H1 (cell line): Measurements from ENCODE around the gene SRMS. TPM values are rescaled to one million over a fixed set of nuclear protein-coding genes. Genes with fewer than 3 reads are reported as not detected.

Experiments used
- CTCF ChIA-PET: fragments of 300-600 bp; sonication (Branson Sonifier 250); formaldehyde crosslinking; loops from one replicate; lab custom pipeline; 2021; ENCODE audit not compliant: partially characterized antibody; lab: Charles Lee
- POLR2A ChIA-PET: fragments of 300-600 bp; sonication (Branson Sonifier 250); formaldehyde crosslinking; loops from one replicate; lab custom pipeline; 2021; ENCODE audit warnings: inconsistent platforms; ENCODE audit not compliant: partially characterized antibody; lab: Charles Lee
- DNase-seq, 2 experiments: peaks; one replicate each; pipeline versions ENCODE4 v3.0.0 to v3.0.0-alpha.2; 2010 to 2022; ENCODE audit warnings: low spot score in 2 of 2, low read depth in 1 of 2, mixed read lengths in 1 of 2
- FAIRE-seq: peaks from 2 replicates; lab custom pipeline; 2011; peaks lifted over from hg19 to GRCh38; lab: Jason Lieb, UNC
- H2AFZ ChIP-seq: 2 replicates; pipeline ENCODE4 v1.8.1; 2012; ENCODE audit warnings: low read length, inconsistent platforms
- H2AK5ac ChIP-seq: 2 replicates; pipeline ENCODE4 v1.6.1; 2013; ENCODE audit warnings: low read depth, low read length
- H2BK120ac ChIP-seq: replicated peaks from 2 replicates; pipeline ENCODE3; 2013; ENCODE audit warnings: low read depth, low read length, inconsistent platforms
- H2BK12ac ChIP-seq: 2 replicates; pipeline ENCODE4 v1.6.1; 2013; ENCODE audit warnings: low read depth, low read length
- H2BK15ac ChIP-seq: 2 replicates; pipeline ENCODE4 v1.6.1; 2013; ENCODE audit warnings: low read length
- H2BK20ac ChIP-seq: 2 replicates; pipeline ENCODE4 v1.6.1; 2013; ENCODE audit warnings: low read length
- H2BK5ac ChIP-seq: 2 replicates; pipeline ENCODE4 v1.6.1; 2013; ENCODE audit warnings: low read depth, low read length
- H3K14ac ChIP-seq: 2 replicates; pipeline ENCODE4 v1.6.1; 2013; ENCODE audit warnings: inconsistent platforms; ENCODE audit not compliant: insufficient read length
- H3K18ac ChIP-seq: 2 replicates; pipeline ENCODE4 v1.6.1; 2013; ENCODE audit warnings: low read length; ENCODE audit errors: extremely low read depth
- H3K23ac ChIP-seq: 2 replicates; pipeline ENCODE4 v1.6.1; 2013; ENCODE audit warnings: inconsistent platforms; ENCODE audit not compliant: insufficient read length
- H3K23me2 ChIP-seq: 2 replicates; pipeline ENCODE4 v1.6.1; 2013; ENCODE audit warnings: low read depth, low read length
- H3K27ac ChIP-seq: 2 replicates; pipeline ENCODE4 v1.6.1; 2011; ENCODE audit warnings: low read depth, low read length, inconsistent platforms
- H3K27me3 ChIP-seq, 4 experiments: replicated peaks in 1 of 4; 1 replicate in 1 of 4; 2 replicates in 3 of 4; pipeline versions ENCODE4 v1.6.1 to v1.8.1; 2011 to 2013; ENCODE audit warnings: low read length in 3 of 4, mild to moderate bottlenecking in 3 of 4, inconsistent platforms in 2 of 4, mixed read lengths in 2 of 4, moderate library complexity in 1 of 4; ENCODE audit not compliant: control insufficient read depth in 3 of 4, insufficient read depth in 3 of 4; ENCODE audit errors: extremely low read depth in 1 of 4
- H3K36me3 ChIP-seq, 4 experiments: 2 replicates each; pipeline versions ENCODE4 v1.6.1 to v1.8.1; 2011 to 2013; ENCODE audit warnings: mild to moderate bottlenecking in 4 of 4, low read length in 3 of 4, moderate library complexity in 2 of 4, control low read depth in 1 of 4, inconsistent platforms in 1 of 4; ENCODE audit not compliant: insufficient read depth in 4 of 4, control insufficient read depth in 2 of 4
- H3K4ac ChIP-seq: replicated peaks from 2 replicates; pipeline ENCODE3; 2013; ENCODE audit warnings: low read length, low read depth, mixed read lengths, inconsistent platforms; ENCODE audit not compliant: insufficient read length
- H3K4me1 ChIP-seq, 4 experiments: replicated peaks in 1 of 4; 1 replicate in 1 of 4; 2 replicates in 3 of 4; pipeline versions ENCODE4 v1.6.1 to v1.8.1; 2011 to 2013; ENCODE audit warnings: low read length in 3 of 4, inconsistent platforms in 2 of 4, mixed read lengths in 1 of 4; ENCODE audit not compliant: insufficient read depth in 4 of 4, control insufficient read depth in 3 of 4
- H3K4me2 ChIP-seq, 2 experiments: 2 replicates each; pipeline versions ENCODE4 v1.6.1 to v1.8.1; 2011 to 2013; ENCODE audit warnings: low read depth in 2 of 2, low read length in 2 of 2, control low read depth in 1 of 2, inconsistent platforms in 1 of 2, mild to moderate bottlenecking in 1 of 2; ENCODE audit not compliant: insufficient read depth in 1 of 2
- H3K4me3 ChIP-seq, 4 experiments: fragments of 200-600, 300-600 bp in 1 of 4; sonication (generic), shearing (Covaris generic), sonication (Bioruptor Twin) in 1 of 4; 2 replicates each; pipeline versions ENCODE4 v1.5.1 to v1.8.1; 2011 to 2016; ENCODE audit warnings: low read length in 4 of 4, low read depth in 3 of 4, control low read depth in 2 of 4, inconsistent platforms in 2 of 4, mild to moderate bottlenecking in 2 of 4, mixed read lengths in 1 of 4, moderate library complexity in 1 of 4; ENCODE audit not compliant: insufficient read depth in 2 of 4; ENCODE audit errors: extremely low read depth in 1 of 4
- H3K56ac ChIP-seq: replicated peaks from 2 replicates; pipeline ENCODE3; 2013; ENCODE audit warnings: low read depth, mild to moderate bottlenecking, mixed read lengths, low read length, inconsistent platforms; ENCODE audit not compliant: insufficient read length
- H3K79me1 ChIP-seq: 2 replicates; pipeline ENCODE4 v1.6.1; 2013; ENCODE audit warnings: low read depth, low read length, control low read depth
- H3K79me2 ChIP-seq, 2 experiments: 2 replicates each; pipeline versions ENCODE4 v1.6.1 to v1.8.1; 2012 to 2013; ENCODE audit warnings: low read length in 2 of 2, mild to moderate bottlenecking in 2 of 2, inconsistent platforms in 1 of 2; ENCODE audit not compliant: insufficient read depth in 2 of 2, control insufficient read depth in 1 of 2
- H3K9ac ChIP-seq, 4 experiments: replicated peaks in 1 of 4; 1 replicate in 1 of 4; 2 replicates in 3 of 4; pipeline versions ENCODE4 v1.6.1 to v1.8.1; 2011 to 2013; ENCODE audit warnings: low read depth in 3 of 4, low read length in 3 of 4, control low read depth in 2 of 4, mild to moderate bottlenecking in 2 of 4, moderate library complexity in 2 of 4, inconsistent platforms in 1 of 4; ENCODE audit errors: extremely low read depth in 1 of 4
- H3K9me3 ChIP-seq, 2 experiments: 2 replicates each; pipeline versions ENCODE4 v1.6.1 to v1.8.1; 2012 to 2013; ENCODE audit warnings: mild to moderate bottlenecking in 2 of 2, moderate library complexity in 2 of 2, control low read depth in 1 of 2, inconsistent platforms in 1 of 2, low read depth in 1 of 2, low read length in 1 of 2, mixed read lengths in 1 of 2; ENCODE audit not compliant: insufficient read depth in 2 of 2
- H4K20me1 ChIP-seq, 2 experiments: replicated peaks in 1 of 2; 2 replicates each; pipeline versions ENCODE3 to v1.8.1; 2011 to 2013; ENCODE audit warnings: inconsistent platforms in 2 of 2, low read length in 2 of 2, mild to moderate bottlenecking in 1 of 2; ENCODE audit not compliant: insufficient read depth in 2 of 2, control insufficient read depth in 1 of 2
- H4K5ac ChIP-seq: 2 replicates; pipeline ENCODE4 v1.6.1; 2013; ENCODE audit warnings: low read length, low read depth, mixed read lengths, inconsistent platforms; ENCODE audit not compliant: insufficient read length
- H4K8ac ChIP-seq: 2 replicates; pipeline ENCODE4 v1.8.0; 2013; ENCODE audit warnings: mild to moderate bottlenecking, moderate library complexity, low read length, inconsistent platforms; ENCODE audit not compliant: insufficient read depth; ENCODE audit errors: extremely low read depth
- H4K91ac ChIP-seq: replicated peaks from 2 replicates; pipeline ENCODE3; 2013; ENCODE audit warnings: low read length, mixed read lengths, inconsistent platforms; ENCODE audit not compliant: insufficient read length
- BRCA1 ChIP-seq: IDR thresholded peaks from 2 replicates; pipeline ENCODE4 v1.6.1; 2012; ENCODE audit warnings: low read depth, low read length, improper control_type of control experiment
- CTCF ChIP-seq, 3 experiments: IDR thresholded peaks; 1 replicate in 2 of 3; 2 replicates in 1 of 3; pipeline versions ENCODE4 v1.5.1 to v1.6.1; 2011; ENCODE audit warnings: low read length in 3 of 3, mild to moderate bottlenecking in 3 of 3, inconsistent platforms in 2 of 3, low read depth in 1 of 3, moderate library complexity in 1 of 3; ENCODE audit not compliant: insufficient read depth in 1 of 3; ENCODE audit errors: control extremely low read depth in 1 of 3
- E2F6 ChIP-seq: IDR thresholded peaks from 2 replicates; pipeline ENCODE4 v1.6.1; 2012; ENCODE audit warnings: inconsistent platforms
- EP300 ChIP-seq, 2 experiments: IDR thresholded peaks; 1 replicate in 1 of 2; 2 replicates in 1 of 2; pipeline ENCODE4 v1.6.1; 2011 to 2012; ENCODE audit warnings: low read depth in 2 of 2, low read length in 2 of 2, mild to moderate bottlenecking in 2 of 2, borderline replicate concordance in 1 of 2, inconsistent platforms in 1 of 2, moderate library complexity in 1 of 2
- HDAC2 ChIP-seq, 2 experiments: fragments of 300-600 bp in 1 of 2; sonication (generic) in 1 of 2; IDR thresholded peaks; 2 replicates each; pipeline ENCODE4 v1.6.1; 2011 to 2012; ENCODE audit warnings: low read depth in 2 of 2, low read length in 2 of 2, mild to moderate bottlenecking in 2 of 2, moderate library complexity in 2 of 2, borderline replicate concordance in 1 of 2, inconsistent platforms in 1 of 2
- NRF1 ChIP-seq: IDR thresholded peaks from 2 replicates; pipeline ENCODE4 v1.6.1; 2011; ENCODE audit warnings: mild to moderate bottlenecking, low read depth, low read length, improper control_type of control experiment
- POLR2A ChIP-seq, 2 experiments: IDR thresholded peaks; 1 replicate in 1 of 2; 2 replicates in 1 of 2; pipeline ENCODE4 v1.6.1; 2011; ENCODE audit warnings: low read depth in 2 of 2, low read length in 2 of 2, mild to moderate bottlenecking in 2 of 2; ENCODE audit errors: control extremely low read depth in 1 of 2
- SIN3A ChIP-seq, 2 experiments: IDR thresholded peaks in 1 of 2; conservative IDR thresholded peaks in 1 of 2; 2 replicates each; pipeline ENCODE4 v1.6.1; 2011 to 2012; ENCODE audit warnings: low read length in 2 of 2, improper control_type of control experiment in 1 of 2, low read depth in 1 of 2, mild to moderate bottlenecking in 1 of 2
- SIRT6 ChIP-seq: IDR thresholded peaks from one replicate; pipeline ENCODE4 v1.7.1; 2012; ENCODE audit warnings: low read length, inconsistent platforms
- WGBS, 2 experiments: shearing (Covaris generic) in 1 of 2; methylation state at CpG; one replicate each; pipeline versions ENCODE4 v1.1.6 to v1.1.7; 2013 to 2015; ENCODE audit warnings: low lambda C conversion rate in 2 of 2, mixed read lengths in 2 of 2, inconsistent platforms in 1 of 2, low coverage in 1 of 2, missing lambda C conversion rate in 1 of 2; ENCODE audit not compliant: insufficient replicate concordance in 2 of 2, insufficient coverage in 1 of 2, insufficient read length in 1 of 2; ENCODE audit errors: extremely low coverage in 1 of 2, missing lambda C conversion rate in 1 of 2; 5-methylcytosine and 5-hydroxymethylcytosine counted together
- polyA plus RNA-seq, 7 experiments: library from polyadenylated mRNA; depleted of rRNA in 3 of 7; stranded (reverse) in 5 of 7; unstranded in 2 of 7; fragments of >200 nt in 5 of 7; fragments of 200-250 nt in 2 of 7; gene quantifications; 1 replicate in 5 of 7; 2 replicates in 1 of 7; 4 replicates in 1 of 7; pipeline versions ENCODE4 v1.2.1 to v1.2.3, GENCODE V29; 2011 to 2013; ENCODE audit warnings: missing spikeins in 2 of 7, mixed read lengths in 2 of 7
- total RNA-seq: library from RNA; stranded (reverse); fragmentation: NEBNext Ultra II Directional; extraction: Animal tissue kit (Norgen Biotek cat#: 25700); gene quantifications from 2 replicates; pipeline ENCODE4 v1.2.1, GENCODE V29; 2021

Gene SRMS
- total and polyA plus RNA-seq, 2 of the 8 experiments (the other 6 are each of a cell fraction or from before 2014, with no cell fraction given) = 0.39 to 0.76 TPM

GRCh38 chr20:63582382-63583063 is 35.0 kb upstream of the SRMS start:
- Histone ChIP-seq H4K20me1 (no peaks in the 10 kb centered on the region), H3K4me1 (no peaks in the 10 kb centered on the region; a peak in 2 of 7 replicates), H3K36me3 (no peaks in the 10 kb centered on the region), H4K91ac (no peak overlapping the region), H4K8ac (no peak overlapping the region), H2BK20ac (no peak overlapping the region), H2BK15ac (no peak overlapping the region), H3K56ac (no peak overlapping the region), H3K9me3 (no peaks in the 10 kb centered on the region), H3K18ac (no peak overlapping the region), H3K79me1 (no peaks in the 10 kb centered on the region), H2BK120ac (no peak overlapping the region), H3K14ac (no peak overlapping the region), H3K23ac (no peak overlapping the region), H3K4me2 (no peak overlapping the region), H3K27me3 (no peaks in the 10 kb centered on the region), H3K4ac (no peak overlapping the region), H3K27ac (no peak overlapping the region), H3K79me2 (no peaks in the 10 kb centered on the region), H3K23me2 (no peaks in the 10 kb centered on the region), H2BK5ac (no peak overlapping the region), H3K4me3 (no peak overlapping the region), H2AFZ (no peak overlapping the region), H3K9ac (no peak overlapping the region), H2BK12ac (no peak overlapping the region), H4K5ac (no peak overlapping the region), H2AK5ac (no peak overlapping the region)
- no peak for FAIRE-seq
- CTCF ChIA-PET = interaction anchor here (0.9 to 3.2 kb wide), 6 partner anchors 10 to 391 kb away, joined by 3 to 19 read pairs (median 4); partner anchors contain the start of gene PTK6
- POLR2A ChIA-PET = interaction anchor here (2.0 kb wide), 1 partner anchor 116 kb away, joined by 7 read pairs; no protein-coding TSS in a partner anchor
- 93% methylated on average over 23 of the region's 23 CpGs; no CpG with 5 or more reads in 1 of the 2 experiments for WGBS, 2 experiments
- DNase-seq = no peak
- TF ChIP-seq HDAC2 (IDR thresholded peaks at IDR 0.05; ENCODE audit: borderline replicate concordance in 1 of 2, low read depth in 2 of 2, low read length in 2 of 2) (no peak), E2F6 (no peak), BRCA1 (no peak), EP300 (IDR thresholded peaks at IDR 0.05; ENCODE audit: borderline replicate concordance in 1 of 2, low read depth in 2 of 2, low read length in 2 of 2) (no peak), SIN3A (conservative IDR thresholded peaks at IDR 0.05 in 1 of 2, IDR thresholded peaks at IDR 0.05 in 1 of 2; ENCODE audit: low read depth in 1 of 2, low read length in 2 of 2) (no peak), SIRT6 (no peak), POLR2A (IDR thresholded peaks at IDR 0.05; ENCODE audit: control extremely low read depth in 1 of 2, low read depth in 2 of 2, low read length in 2 of 2) (no peak), CTCF (IDR thresholded peaks at IDR 0.05; ENCODE audit: control extremely low read depth in 1 of 3, insufficient read depth in 1 of 3, low read depth in 1 of 3, low read length in 3 of 3) (no peak), NRF1 (no peak)
